ENCODE data around the gene MRPS15. TPM values are rescaled to one million over a fixed set of nuclear protein-coding genes. Genes with fewer than 3 reads are reported as not detected.

MRPS15 gene
- total RNA-seq, 2 donors from 2014 or later = 113 to 117 TPM

DNA sequence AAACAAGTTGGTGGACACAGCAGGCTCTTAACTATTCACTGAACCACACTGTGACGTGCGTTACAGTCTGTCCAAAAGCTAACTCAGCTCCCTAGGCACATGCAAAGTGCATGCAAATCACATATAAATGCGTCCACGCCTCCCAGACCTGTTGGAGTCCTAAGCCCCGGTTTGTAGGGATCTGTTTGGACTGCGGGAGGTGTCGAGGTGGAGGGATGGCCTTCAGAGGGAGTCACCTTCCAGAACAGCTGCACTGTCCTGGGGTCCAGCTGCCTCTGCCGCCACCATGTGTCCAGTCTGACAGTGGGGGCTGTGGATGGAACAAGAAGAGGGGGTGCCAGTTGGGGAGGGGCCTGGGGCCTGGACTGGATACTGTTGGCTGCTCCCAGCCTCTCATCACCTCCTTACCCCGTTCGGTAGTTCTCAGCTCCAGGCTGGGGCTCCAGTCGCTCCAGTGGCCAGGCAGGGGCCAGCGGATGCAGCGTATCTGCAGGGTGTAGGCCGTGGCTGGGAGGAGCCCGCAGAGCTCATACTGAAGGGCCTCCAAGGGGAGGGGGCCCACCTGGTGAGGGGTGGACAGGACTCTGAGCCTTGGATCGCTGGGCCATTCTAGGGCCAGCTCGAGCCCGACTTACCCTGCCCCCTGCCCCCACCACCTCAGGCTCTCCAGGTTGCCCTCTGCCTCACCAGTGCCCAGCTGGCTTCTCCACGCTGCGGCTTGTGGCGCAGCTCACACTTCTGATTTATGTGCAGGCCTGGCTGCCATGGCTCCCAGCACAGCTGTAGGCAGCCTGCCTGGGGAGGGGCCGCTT lies 7.9 kb upstream of the MRPS15 start:
- Mint-ChIP-seq H3K36me3 (no peaks in the 10 kb centered on the region), H3K27ac (no peak overlapping the region), H3K9me3 (no peaks in the 10 kb centered on the region)
- no peak for ATAC-seq
- DNase-seq (ENCODE audit: low spot score in 2 of 2) = no peak

GRCh38 chr1:36469163-36469562 lies 5.0 kb upstream of the MRPS15 start:
- DNase-seq (ENCODE audit: low spot score in 2 of 2) (no peak), ATAC-seq (no peak)
- Mint-ChIP-seq H3K36me3 (peaks cover under 1 to 1% of the 10 kb centered on the region in 2 donors), H3K27ac (no peak overlapping the region), H3K9me3 (no peaks in the 10 kb centered on the region)

DNA sequence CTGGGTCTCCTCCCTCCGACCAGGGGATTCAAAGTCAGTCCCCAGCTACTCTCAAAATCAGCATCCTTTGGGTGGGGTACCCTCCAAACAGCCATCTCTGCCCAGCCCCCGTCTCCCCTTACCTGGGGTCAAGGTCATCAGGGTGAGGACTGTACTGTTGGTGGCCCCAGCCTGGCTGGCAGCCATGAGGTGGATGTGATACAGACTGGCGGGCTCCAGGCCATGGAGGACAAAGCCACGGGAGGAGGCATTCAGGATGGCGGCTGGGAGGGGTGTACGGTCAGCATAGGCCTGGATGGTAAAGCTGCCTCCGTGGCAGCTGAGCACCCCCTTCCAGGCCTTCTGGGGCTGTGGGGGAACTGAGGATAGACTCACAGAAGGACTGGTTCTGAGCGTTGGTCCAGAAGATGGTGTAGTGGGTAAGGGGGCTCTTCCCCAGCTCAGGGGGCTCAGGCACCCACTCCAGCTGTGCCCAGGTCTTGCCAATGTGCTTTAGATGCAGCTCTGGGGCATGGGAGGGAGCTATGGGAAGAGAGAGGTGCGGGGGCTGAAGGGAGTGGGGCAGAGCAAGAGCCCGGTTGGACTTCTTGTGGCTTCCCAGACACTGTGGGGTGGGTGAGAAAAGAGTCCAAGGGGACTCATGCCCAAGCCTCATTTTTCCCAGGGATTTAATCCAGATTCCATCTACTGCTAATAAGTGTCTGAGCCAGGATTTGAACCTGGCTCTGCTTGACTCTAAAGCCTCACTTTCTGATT lies 3.7 kb upstream of the MRPS15 start:
- no peak for ATAC-seq
- Mint-ChIP-seq H3K9me3 (no peaks in the 10 kb centered on the region), H3K36me3 (peaks cover 10% of the 10 kb centered on the region in 2 donors), H3K27ac (peak overlapping the region in 1 of 2 donors; percentile 74)
- no peak for DNase-seq (ENCODE audit: low spot score in 2 of 2)

DNA sequence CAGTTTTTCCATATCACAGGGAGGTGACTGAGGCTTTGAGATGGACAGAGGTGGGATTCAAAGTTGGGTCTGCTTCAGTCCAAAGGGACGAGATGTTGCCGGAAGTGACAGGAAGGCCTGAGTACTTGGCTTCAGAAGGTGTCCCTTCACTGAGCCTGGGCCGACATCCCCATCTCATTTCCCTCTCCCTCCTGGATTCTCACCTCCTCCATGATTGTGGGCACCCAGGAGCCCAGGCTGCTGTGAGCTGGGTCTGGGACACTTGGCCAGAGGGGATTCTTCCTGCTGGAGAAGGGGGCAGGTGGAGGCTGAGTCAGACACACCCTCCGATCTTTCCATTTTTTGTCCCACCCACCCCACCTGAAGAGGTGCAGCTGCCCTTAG lies 2.8 kb upstream of the MRPS15 start:
- ATAC-seq (no peak), DNase-seq (ENCODE audit: low spot score in 2 of 2) (no peak)
- peak overlapping the region in 1 of 2 donors; percentile 74 for H3K27ac Mint-ChIP-seq
- H3K9me3 Mint-ChIP-seq = no peaks in the 10 kb centered on the region
- peaks cover 10 to 14% of the 10 kb centered on the region in 2 donors for H3K36me3 Mint-ChIP-seq

- ATAC-seq = no peak
- H3K27ac Mint-ChIP-seq = peak overlapping the region in 1 of 2 donors; percentile 96
- peaks cover 10 to 15% of the 10 kb centered on the region in 2 donors for H3K36me3 Mint-ChIP-seq
- no peaks in the 10 kb centered on the region for H3K9me3 Mint-ChIP-seq
- DNase-seq (ENCODE audit: low spot score in 2 of 2) = no peak
Observed at GRCh38 chr1:36466370-36467026, 2.3 kb upstream of the MRPS15 start.

DNA sequence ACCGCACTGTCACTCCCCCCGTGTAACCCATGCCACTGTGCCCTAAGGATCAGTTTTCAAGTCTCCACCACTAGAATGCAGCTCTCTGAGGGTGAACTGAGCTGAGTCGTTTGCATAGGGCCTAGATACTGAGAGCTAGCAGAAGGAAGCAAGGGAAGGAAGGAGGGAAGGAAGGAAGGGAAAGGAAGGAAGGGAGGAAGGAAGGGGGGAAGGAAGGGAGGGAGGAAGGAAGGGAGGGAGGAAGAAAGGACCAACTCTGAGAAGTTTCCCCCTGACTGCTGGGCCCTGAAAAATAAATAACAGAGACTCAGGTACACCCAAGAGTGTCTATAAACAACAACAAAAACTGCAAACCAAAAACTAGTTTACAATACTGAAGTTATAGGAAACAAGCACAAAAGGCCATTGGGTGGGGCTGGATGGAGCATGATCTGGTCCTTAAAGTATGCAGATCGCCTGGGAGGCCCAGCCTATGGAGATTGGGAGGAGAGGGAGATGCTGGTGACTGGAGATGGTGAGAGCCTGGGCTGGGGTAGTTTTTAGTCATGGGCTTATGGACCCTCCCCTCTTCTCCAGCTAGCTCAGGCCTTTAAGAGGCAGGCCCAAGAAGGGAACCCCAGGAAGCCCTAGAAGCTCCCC lies 1.7 kb upstream of the MRPS15 start:
- DNase-seq (ENCODE audit: low spot score in 2 of 2) = no peak
- no peak for ATAC-seq
- Mint-ChIP-seq H3K27ac (peak overlapping the region in 1 of 2 donors; percentile 96), H3K9me3 (no peaks in the 10 kb centered on the region), H3K36me3 (peaks cover 15 to 17% of the 10 kb centered on the region in 2 donors)

DNA sequence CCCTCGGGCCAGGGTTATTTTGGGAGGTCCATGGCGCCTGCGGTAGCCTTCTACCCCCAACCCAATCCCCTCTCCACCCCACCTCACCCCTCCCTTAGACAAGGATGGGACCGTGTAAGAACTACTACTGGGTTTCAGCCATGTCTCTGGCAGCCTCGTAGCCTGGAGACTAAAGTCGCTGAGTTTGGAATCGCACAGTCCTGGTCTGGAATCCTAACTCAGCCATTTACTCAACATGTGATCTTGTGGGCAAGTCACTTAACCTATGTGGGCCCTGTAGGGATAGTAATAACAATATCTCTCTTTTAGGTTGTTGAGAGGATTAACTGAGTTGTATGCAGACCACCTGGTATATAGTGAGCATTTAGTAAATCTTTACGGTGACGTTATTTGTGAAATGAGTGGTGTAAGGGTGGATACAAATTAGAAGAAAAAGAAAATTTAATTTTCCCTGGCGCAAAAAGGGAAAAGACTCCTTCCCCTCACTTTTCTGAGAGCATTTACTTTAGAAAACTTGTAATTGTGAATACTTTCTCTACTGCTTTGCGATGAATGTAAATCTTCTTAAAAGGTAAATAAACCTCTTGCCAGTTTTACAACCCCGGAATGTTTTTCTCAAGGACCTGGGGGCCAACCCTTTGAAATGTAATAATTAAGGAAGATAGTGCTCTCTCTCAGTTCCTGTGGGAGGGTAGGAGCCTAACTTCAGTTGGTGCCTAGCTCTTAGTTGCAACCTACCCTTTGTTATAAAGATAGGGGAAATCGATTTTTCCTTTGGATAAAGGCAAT lies 615 bp upstream of the MRPS15 start:
- peaks cover 19 to 22% of the 10 kb centered on the region in 2 donors for H3K36me3 Mint-ChIP-seq
- DNase-seq (ENCODE audit: low spot score in 2 of 2) (peak in 1 of 2 donors; percentile 13), ATAC-seq (peak; percentile 59 to 63)
- no peaks in the 10 kb centered on the region for H3K9me3 Mint-ChIP-seq
- peak overlapping the region; percentile 96 for H3K27ac Mint-ChIP-seq

- Mint-ChIP-seq H3K36me3 (peaks cover 27 to 30% of the 10 kb centered on the region in 2 donors), H3K27ac (peak overlapping the region; percentile 96), H3K9me3 (no peaks in the 10 kb centered on the region)
- DNase-seq (ENCODE audit: low spot score in 2 of 2) (no peak), ATAC-seq (no peak)
Observed at GRCh38 chr1:36463463-36463802, 751 bp downstream of the MRPS15 start.

GRCh38 chr1:36458910-36459309 lies 5.3 kb downstream of the MRPS15 start:
- DNase-seq (ENCODE audit: low spot score in 2 of 2) = peak in 1 of 2 donors; percentile 49
- peaks cover 40 to 42% of the 10 kb centered on the region in 2 donors for H3K36me3 Mint-ChIP-seq
- no peaks in the 10 kb centered on the region for H3K9me3 Mint-ChIP-seq
- peak; percentile 91 to 98 for ATAC-seq
- peak overlapping the region; percentile 91 to 93 for H3K27ac Mint-ChIP-seq

DNA sequence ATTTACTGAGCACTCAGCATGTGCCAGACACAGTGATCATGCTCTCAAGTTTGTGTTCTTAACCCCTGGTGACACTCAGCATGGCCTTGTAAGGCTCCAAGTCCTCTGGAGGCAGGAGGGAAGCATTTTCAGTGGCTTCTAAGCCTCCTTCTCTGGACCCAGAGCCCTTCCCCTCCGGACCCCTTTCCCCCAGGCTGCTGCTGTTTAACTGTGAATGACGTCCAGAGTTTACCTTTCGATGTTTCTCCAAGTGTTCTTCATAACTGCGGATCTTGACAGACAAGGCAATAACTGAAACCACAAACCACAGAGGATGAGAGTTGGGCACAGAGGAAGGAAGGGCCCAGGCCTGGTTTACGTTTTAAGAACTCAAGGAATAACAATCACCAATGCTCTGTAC lies 6.5 kb downstream of the MRPS15 start:
- Mint-ChIP-seq H3K9me3 (no peaks in the 10 kb centered on the region), H3K36me3 (peaks cover 34 to 35% of the 10 kb centered on the region in 2 donors), H3K27ac (peak overlapping the region; percentile 73 to 91)
- ATAC-seq (peak in 1 of 2 donors; percentile 29), DNase-seq (ENCODE audit: low spot score in 2 of 2) (no peak)

DNA sequence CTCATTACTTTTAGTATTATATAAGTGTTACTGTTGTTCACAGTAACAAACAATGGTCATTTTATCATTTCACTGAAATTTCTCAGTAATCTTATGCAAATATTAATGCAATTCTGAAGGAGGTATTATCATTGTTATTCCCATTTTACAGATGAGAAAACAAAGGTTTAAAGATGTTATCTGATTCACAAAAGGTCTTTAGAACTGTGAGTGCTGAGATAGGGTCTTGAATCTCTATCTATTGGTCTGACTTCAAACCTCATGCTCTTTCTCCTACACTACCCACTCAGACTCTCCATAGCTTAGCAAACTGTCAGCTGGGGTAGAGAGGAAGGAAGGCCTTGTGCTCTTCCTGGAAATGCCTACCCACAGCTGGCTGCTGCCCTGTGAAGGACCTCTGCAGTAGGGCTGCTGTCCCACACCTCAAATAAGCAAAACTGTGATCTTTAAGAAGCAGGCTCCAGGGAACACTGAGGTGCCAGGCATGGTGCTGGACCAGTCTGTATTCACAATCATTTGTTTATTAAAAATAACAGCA lies 7.7 kb downstream of the MRPS15 start:
- no peak for ATAC-seq
- no peak for DNase-seq (ENCODE audit: low spot score in 2 of 2)
- Mint-ChIP-seq H3K27ac (no peak overlapping the region), H3K9me3 (no peaks in the 10 kb centered on the region), H3K36me3 (peaks cover 29 to 35% of the 10 kb centered on the region in 2 donors)

- no peak for ATAC-seq
- H3K27ac Mint-ChIP-seq = peak overlapping the region in 1 of 2 donors; percentile 50
- DNase-seq (ENCODE audit: low spot score in 2 of 2) = no peak
- H3K36me3 Mint-ChIP-seq = peaks cover 22 to 26% of the 10 kb centered on the region in 2 donors
- no peaks in the 10 kb centered on the region for H3K9me3 Mint-ChIP-seq
Observed at GRCh38 chr1:36455386-36455785, 8.8 kb downstream of the MRPS15 start.

DNA sequence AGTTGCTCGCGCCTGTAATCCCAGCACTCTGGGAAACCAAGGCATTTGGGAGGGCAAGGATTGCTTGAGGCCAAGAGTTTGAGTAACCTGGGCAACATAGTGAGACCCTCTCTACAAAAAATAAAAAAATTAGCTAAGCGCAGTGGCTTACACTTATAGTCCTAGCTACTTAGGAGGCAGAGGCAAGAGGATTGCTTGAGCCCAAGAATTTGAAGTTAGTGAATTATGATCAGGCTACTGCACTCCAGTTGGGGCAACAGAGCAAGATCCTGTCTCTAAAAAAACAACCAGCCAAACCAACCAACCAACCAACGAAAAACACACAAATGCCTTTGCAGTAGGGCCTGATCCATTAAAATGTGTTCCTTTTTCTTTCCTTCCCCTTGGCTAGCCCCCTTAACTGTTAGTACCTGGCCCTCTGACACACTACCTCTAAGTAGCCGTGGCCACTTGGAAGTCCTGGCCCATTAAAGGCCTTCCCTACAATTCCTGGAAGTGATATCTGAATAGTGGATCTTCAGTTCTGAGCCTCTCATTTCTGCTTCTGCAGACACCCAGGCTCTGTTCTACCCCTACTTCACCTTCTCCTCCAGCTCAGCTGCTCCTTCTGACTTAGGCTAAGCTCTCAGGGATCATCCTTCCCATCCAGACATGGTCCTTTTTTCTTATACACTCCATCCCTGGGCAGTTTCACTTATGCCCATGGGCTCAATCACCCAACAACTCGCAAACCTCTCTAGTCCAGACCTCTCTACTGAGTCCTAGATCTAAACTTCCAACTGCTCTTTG lies 10.4 kb downstream of the MRPS15 start:
- DNase-seq (ENCODE audit: low spot score in 2 of 2) = no peak
- H3K36me3 Mint-ChIP-seq = peaks cover 19 to 21% of the 10 kb centered on the region in 2 donors
- ATAC-seq = no peak
- H3K27ac Mint-ChIP-seq = no peak overlapping the region
- H3K9me3 Mint-ChIP-seq = no peaks in the 10 kb centered on the region

- DNase-seq (ENCODE audit: low spot score in 2 of 2) (no peak), ATAC-seq (no peak)
- Mint-ChIP-seq H3K9me3 (no peaks in the 10 kb centered on the region), H3K27ac (no peak overlapping the region), H3K36me3 (peaks cover 14 to 17% of the 10 kb centered on the region in 2 donors)
Observed at GRCh38 chr1:36453051-36453450, 11.1 kb downstream of the MRPS15 start.

DNA sequence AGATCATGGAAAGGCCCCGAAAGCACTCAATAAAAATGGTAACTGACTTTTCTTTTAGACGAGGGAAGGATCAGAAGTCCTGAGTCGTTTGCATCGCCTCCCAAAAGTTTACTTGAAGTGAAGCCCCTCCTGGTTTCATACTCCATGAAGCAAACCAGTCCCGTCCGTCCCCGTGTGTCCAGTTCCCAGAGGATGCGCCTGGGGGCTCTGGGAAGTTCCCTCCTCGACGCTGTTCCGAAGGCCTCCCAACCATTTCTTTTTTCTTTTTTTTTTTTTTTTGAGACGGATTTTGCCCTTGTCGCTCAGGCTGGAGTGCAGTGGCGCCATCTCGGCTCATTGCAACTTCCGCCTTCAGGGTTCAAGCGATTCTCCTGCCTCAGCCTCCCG lies 13.3 kb downstream of the MRPS15 start:
- no peak for DNase-seq (ENCODE audit: low spot score in 2 of 2)
- no peak for ATAC-seq
- Mint-ChIP-seq H3K9me3 (no peaks in the 10 kb centered on the region), H3K27ac (peak overlapping the region; percentile 92 to 93), H3K36me3 (peaks cover 8 to 9% of the 10 kb centered on the region in 2 donors)
